ENCODE results near the gene LETM1. TPM values are rescaled to one million over a fixed set of nuclear protein-coding genes. Genes with fewer than 3 reads are reported as not detected.

LETM1 gene
- total RNA-seq, 2 experiments from 2014 or later = 58.3 to 66.8 TPM

GRCh38 chr4:1763070-1763549 lies 92.8 kb downstream of the LETM1 start:
- no peak for DNase-seq (ENCODE audit: low spot score)
- BruUV-seq (replicated peaks) = no TSS peak
- H3K27ac ChIP-seq (ENCODE audit: low read depth, low read length, poor library complexity, severe bottlenecking) = no peak overlapping the region
- no peaks in the 10 kb centered on the region for H3K9me2 ChIP-seq (ENCODE audit: insufficient read depth, low read length)
- no peaks in the 10 kb centered on the region for H3K79me2 ChIP-seq (ENCODE audit: insufficient read depth, low read depth, low read length)
- ChIA-PET CTCF (ENCODE audit: unreplicated experiment) (no interaction called here), POLR2A (no interaction called here)
- intact Hi-C loops (cut with micrococcal nuclease; ENCODE audit: unreplicated experiment) = loop anchor here (5.0 kb wide), 1 partner anchor 49 kb away; no protein-coding TSS in a partner anchor
- TF ChIP-seq EZH2phosphoT487 (IDR thresholded peaks at IDR 0.05; ENCODE audit: borderline replicate concordance, low read depth, low read length) (no peak), CTCF (conservative IDR thresholded peaks at IDR 0.05; ENCODE audit: low read length) (no peak)
- H3K4me2 ChIP-seq (ENCODE audit: low read length) = no peak overlapping the region
- no peaks in the 10 kb centered on the region for H3K36me3 ChIP-seq (ENCODE audit: insufficient read depth, low read length)
- peaks cover 5% of the 10 kb centered on the region for H3K4me1 ChIP-seq (ENCODE audit: insufficient read depth, low read length, poor library complexity, severe bottlenecking)
- H2AFZ ChIP-seq (ENCODE audit: low read length) = no peak overlapping the region
- no peak overlapping the region for H3K4me3 ChIP-seq (ENCODE audit: low read depth, low read length, poor library complexity, severe bottlenecking)
- H3K9me3 ChIP-seq (ENCODE audit: low read length) = no peaks in the 10 kb centered on the region
- no peaks in the 10 kb centered on the region for H4K20me1 ChIP-seq (ENCODE audit: insufficient read depth, low read length)

DNA sequence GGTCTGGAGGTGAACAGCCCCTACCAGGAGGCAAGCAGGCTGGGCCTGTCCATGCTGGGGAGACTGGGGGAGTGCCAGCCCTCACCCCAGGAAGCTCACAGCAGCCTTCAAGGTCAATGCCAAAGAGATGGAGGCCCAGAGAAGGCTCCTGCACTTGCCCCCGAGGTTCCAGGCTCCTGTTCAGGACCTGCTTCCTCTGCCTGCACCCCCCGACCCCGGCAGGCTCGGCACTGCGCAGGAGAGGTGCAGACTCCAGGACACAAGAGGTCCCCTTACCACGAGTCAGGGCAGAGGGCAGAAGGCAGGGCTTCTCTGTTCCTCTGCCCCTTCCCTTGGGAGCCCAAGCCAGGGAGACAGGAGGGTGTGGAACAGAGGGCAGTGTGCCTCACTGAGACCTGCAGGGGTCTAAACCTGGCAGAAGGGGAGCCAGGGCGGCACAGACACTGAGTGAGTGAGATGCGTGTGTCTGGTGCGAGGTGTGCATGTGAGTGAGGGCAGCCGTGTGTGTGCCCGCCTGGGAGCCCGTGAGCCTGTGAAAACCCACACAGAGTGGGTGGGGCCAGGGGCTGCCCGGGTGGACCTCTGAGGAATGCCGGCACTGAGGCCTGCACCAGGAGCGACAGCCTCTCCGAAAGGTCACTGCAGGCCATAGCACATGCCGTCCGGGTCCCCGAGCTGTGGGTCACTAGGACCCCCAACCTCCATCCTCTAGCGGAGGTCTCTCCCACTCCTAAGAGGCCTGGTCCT lies 93.5 kb downstream of the LETM1 start:
- H4K20me1 ChIP-seq (ENCODE audit: insufficient read depth, low read length) = no peaks in the 10 kb centered on the region
- DNase-seq (ENCODE audit: low spot score) = no peak
- intact Hi-C loops (cut with micrococcal nuclease; ENCODE audit: unreplicated experiment) = loop anchor here (5.0 kb wide), 1 partner anchor 50 kb away; no protein-coding TSS in a partner anchor
- no peak overlapping the region for H3K4me3 ChIP-seq (ENCODE audit: low read depth, low read length, poor library complexity, severe bottlenecking)
- H3K9me2 ChIP-seq (ENCODE audit: insufficient read depth, low read length) = no peaks in the 10 kb centered on the region
- ChIA-PET CTCF (ENCODE audit: unreplicated experiment) (no interaction called here), POLR2A (no interaction called here)
- peaks cover 5% of the 10 kb centered on the region for H3K4me1 ChIP-seq (ENCODE audit: insufficient read depth, low read length, poor library complexity, severe bottlenecking)
- TF ChIP-seq CTCF (conservative IDR thresholded peaks at IDR 0.05; ENCODE audit: low read length) (no peak), EZH2phosphoT487 (IDR thresholded peaks at IDR 0.05; ENCODE audit: borderline replicate concordance, low read depth, low read length) (no peak)
- no peaks in the 10 kb centered on the region for H3K79me2 ChIP-seq (ENCODE audit: insufficient read depth, low read depth, low read length)
- H3K4me2 ChIP-seq (ENCODE audit: low read length) = no peak overlapping the region
- BruUV-seq (replicated peaks) = no TSS peak
- H3K27ac ChIP-seq (ENCODE audit: low read depth, low read length, poor library complexity, severe bottlenecking) = no peak overlapping the region
- H2AFZ ChIP-seq (ENCODE audit: low read length) = no peak overlapping the region
- no peaks in the 10 kb centered on the region for H3K36me3 ChIP-seq (ENCODE audit: insufficient read depth, low read length)
- H3K9me3 ChIP-seq (ENCODE audit: low read length) = no peaks in the 10 kb centered on the region

Other genes starting within 250 kb of the LETM1 start
- gene FAM53A, start 171.8 kb downstream of the LETM1 start, total RNA-seq (2014; rRNA removed; shearing (Covaris generic)) = 0.98 and 1.4 TPM in 2 replicates
- gene FAM53A, start 171.8 kb downstream of the LETM1 start, total RNA-seq (2022) = 1.5 and 1.8 TPM in 2 replicates
- gene SLBP, start 143.8 kb downstream of the LETM1 start, total RNA-seq (2014; rRNA removed; shearing (Covaris generic)) = 191 and 196 TPM in 2 replicates
- 159 and 161 TPM in 2 replicates for gene SLBP, start 143.8 kb downstream of the LETM1 start, total RNA-seq (2022)
- 35.1 and 44.0 TPM in 2 replicates for gene TMEM129, start 134.8 kb downstream of the LETM1 start, total RNA-seq (2014; rRNA removed; shearing (Covaris generic))
- gene TMEM129, start 134.8 kb downstream of the LETM1 start, total RNA-seq (2022) = 34.2 and 39.2 TPM in 2 replicates
- gene TACC3, start 134.6 kb downstream of the LETM1 start, total RNA-seq (2014; rRNA removed; shearing (Covaris generic)) = 100 and 130 TPM in 2 replicates
- gene TACC3, start 134.6 kb downstream of the LETM1 start, total RNA-seq (2022) = 257 and 272 TPM in 2 replicates
- gene FGFR3, start 62.9 kb downstream of the LETM1 start, total RNA-seq (2014; rRNA removed; shearing (Covaris generic)) = not detected in 2 replicates
- gene FGFR3, start 62.9 kb downstream of the LETM1 start, total RNA-seq (2022) = not detected in 2 replicates
- gene NSD2, start 15.2 kb upstream of the LETM1 start, total RNA-seq (2014; rRNA removed; shearing (Covaris generic)) = 158 and 169 TPM in 2 replicates
- gene NSD2, start 15.2 kb upstream of the LETM1 start, total RNA-seq (2022) = 329 and 372 TPM in 2 replicates
- 43.5 and 45.5 TPM in 2 replicates for gene NELFA, start 152.8 kb upstream of the LETM1 start, total RNA-seq (2014; rRNA removed; shearing (Covaris generic))
- 45.7 and 53.4 TPM in 2 replicates for gene NELFA, start 152.8 kb upstream of the LETM1 start, total RNA-seq (2022)
- gene NAT8L, start 203.2 kb upstream of the LETM1 start, total RNA-seq (2014; rRNA removed; shearing (Covaris generic)) = 0.03 TPM in 1 of 2 replicates, not detected in the other
- gene NAT8L, start 203.2 kb upstream of the LETM1 start, total RNA-seq (2022) = not detected in 2 replicates

Measured in OCI-LY7 (cell line).